NCI-H82 treated with DMSO at 0.1 percent for 48 hours (cell line): ENCODE results near the gene PREX1.

Experiments
- DNase-seq: peaks from one replicate; lab custom pipeline; 2025; ENCODE audit not compliant: unreplicated experiment; lab: John Stamatoyannopoulos, UW

The PREX1 gene

GRCh38 chr20:48645666-48646065, 182.1 kb downstream of the PREX1 start:
- DNase-seq: no peak

DNA sequence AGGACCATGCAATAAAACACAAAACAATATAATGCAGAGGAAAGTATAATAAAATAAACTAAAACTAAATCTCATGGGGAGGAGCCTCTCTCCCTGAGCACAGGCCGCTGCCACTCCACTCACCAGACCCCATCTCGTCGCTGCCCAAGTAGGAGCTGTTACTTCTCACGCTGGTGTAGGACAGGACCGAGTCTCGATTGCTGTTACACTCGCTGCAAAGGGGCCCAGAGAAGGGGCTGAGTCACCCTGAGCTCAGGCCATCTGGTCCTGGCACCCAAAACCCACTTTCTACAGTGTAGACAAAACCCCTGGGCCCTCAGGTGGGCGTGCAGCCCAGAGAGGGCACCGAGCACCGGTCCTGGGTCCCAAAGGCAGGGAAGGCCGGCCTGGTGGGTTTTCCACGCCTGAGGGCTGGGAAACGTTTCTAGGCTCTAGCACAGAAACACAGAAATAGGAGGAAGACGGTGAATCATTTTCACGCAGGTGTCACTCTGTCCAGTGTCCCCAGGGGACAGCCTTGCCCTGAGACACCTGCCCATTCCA, 183.4 kb downstream of the PREX1 start:
- DNase-seq: no peak

GRCh38 chr20:48642105-48642880, 185.5 kb downstream of the PREX1 start:
- no peak for DNase-seq

GRCh38 chr20:48640871-48641270, 186.9 kb downstream of the PREX1 start:
- DNase-seq: no peak

GRCh38 chr20:48639899-48640298, 187.9 kb downstream of the PREX1 start:
- DNase-seq: no peak

- no peak for DNase-seq
These were observed 189.3 kb downstream of the PREX1 start for GRCh38 chr20:48638546-48638945.

- no peak for DNase-seq
These were observed 190.3 kb downstream of the PREX1 start for GRCh38 chr20:48637461-48637860.

- no peak for DNase-seq
These were observed 191.5 kb downstream of the PREX1 start for GRCh38 chr20:48636301-48636700.

DNA sequence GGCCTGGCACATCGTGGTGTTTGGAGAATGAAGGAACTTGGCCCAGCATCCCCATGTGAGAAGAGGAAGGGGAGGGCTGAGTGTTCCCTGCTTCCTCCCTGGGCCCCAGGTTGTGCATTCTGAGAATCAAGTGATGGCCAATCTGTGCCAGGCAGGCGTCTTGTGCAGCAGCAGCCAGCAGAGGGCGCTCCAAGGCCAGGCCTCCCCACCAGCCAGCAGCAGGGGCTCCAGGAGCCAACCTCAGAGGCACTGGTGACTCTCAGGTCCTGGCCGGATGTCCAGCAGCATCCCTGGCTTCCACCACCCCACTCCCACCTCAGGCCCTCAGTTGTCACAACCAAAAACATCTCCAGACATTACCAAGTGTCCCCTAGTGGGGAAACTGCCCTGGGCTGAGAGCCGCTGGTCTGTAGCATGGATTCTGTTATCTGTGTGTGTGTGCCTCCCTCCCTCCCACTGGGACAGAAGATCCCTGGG, 192.0 kb downstream of the PREX1 start:
- no peak for DNase-seq

- DNase-seq: no peak
These were observed 192.4 kb downstream of the PREX1 start for GRCh38 chr20:48635361-48635760.

GRCh38 chr20:48634641-48635040, 193.2 kb downstream of the PREX1 start:
- no peak for DNase-seq

DNA sequence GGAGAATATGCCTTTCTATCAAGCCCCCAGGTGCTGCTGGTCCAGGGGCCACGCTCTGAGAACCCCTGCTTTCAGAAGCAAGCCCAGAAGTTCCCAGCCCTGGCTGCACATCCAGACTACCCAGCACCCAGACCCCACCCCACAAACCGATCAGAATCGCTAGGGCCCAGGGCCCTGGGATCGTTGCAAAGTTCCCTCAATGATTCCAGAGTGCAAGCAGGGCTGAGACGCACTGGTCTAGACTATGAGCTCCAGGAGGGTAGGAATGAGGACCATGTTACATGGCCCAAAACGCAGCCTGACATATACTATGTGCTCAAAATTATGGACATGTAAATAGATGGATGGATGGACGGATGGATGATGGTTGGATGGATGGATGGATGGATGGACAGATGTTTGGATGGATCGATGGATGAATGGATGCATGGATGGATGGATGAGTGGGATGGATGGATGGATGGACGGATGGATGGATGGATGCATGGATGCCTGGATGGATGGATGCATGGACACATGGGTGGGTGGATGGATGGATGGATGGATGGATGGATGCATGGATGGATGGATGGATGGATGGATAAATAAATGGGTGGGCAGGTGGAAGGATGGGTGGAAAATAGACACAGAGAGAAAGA, 194.1 kb downstream of the PREX1 start:
- DNase-seq: no peak

DNA sequence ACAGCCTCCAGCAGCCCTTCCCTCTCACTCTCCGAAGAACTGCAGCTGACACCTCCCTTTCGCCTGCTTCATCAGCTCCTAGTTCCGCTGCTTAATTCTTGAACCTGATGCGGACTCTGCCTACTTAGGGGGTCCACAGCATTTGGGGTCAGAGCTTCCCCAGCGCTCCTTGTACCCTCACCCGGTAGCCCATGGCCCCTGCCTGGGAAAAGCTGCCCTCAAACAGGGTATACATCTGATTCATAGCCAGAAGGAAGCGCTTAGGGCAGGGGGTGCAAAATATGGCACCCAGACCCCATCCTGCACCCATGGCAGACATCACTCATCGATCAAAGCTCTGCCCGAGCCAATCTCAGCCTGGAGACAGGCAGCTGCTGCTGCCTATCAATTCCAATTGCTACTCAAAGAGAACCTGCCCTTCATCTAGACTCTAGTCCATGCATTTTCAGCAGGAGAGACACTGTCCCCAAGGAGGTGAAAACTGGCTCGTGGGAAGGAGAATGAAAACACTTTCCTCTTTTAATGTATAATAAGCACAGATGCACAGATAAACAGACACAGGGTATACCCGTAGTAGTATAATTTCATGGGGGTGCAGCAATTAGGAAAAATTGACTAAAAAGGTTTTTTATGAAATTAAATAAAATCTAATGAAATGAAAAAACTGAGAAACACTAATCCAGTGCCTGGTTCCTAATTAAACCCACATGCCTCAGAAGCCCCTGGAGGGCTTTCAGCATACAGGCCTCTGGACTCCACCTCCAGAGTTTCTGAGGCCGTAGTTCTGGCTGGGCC, 194.8 kb downstream of the PREX1 start:
- no peak for DNase-seq

DNA sequence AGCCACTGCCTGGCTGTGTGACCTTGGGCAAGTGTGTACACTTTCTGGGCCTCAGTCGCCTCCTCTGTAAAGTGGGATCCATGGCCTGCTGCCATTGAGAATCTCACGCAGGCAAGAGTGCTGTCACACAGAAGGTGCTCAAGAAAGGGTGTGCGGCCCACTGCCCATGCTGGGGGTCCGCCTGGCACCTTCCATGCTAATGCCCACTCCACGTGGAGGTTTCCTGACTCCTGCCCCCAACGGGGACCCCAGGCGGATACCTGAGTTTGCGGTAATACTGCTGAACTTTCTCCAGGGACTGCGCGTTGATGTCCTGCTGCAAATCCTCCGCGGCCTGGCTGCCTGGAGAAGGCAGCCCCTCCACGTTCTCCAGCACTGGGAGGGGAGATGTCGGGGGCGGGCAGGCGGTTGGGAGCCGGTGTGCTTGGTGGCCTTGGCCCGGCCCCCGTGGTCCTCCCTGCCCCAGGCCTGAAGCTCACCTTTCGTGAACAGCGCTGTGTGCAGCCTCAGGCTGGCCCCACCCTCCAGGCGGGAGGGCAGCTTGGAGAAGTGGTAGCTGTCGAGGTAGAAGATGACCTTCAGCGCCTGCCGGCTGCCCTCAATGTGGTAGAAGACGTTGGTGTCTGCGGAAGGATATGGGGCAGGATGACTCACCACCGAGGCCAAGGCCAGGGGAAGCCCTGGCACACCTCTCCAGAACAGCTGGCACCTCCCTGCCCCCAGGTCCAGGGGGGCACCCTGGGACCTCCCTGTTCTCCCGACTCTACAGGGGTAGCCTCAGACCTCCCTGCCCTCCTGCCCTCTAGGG, 195.6 kb downstream of the PREX1 start:
- no peak for DNase-seq

- DNase-seq: no peak
These were observed 196.4 kb downstream of the PREX1 start for GRCh38 chr20:48631114-48632016.

DNA sequence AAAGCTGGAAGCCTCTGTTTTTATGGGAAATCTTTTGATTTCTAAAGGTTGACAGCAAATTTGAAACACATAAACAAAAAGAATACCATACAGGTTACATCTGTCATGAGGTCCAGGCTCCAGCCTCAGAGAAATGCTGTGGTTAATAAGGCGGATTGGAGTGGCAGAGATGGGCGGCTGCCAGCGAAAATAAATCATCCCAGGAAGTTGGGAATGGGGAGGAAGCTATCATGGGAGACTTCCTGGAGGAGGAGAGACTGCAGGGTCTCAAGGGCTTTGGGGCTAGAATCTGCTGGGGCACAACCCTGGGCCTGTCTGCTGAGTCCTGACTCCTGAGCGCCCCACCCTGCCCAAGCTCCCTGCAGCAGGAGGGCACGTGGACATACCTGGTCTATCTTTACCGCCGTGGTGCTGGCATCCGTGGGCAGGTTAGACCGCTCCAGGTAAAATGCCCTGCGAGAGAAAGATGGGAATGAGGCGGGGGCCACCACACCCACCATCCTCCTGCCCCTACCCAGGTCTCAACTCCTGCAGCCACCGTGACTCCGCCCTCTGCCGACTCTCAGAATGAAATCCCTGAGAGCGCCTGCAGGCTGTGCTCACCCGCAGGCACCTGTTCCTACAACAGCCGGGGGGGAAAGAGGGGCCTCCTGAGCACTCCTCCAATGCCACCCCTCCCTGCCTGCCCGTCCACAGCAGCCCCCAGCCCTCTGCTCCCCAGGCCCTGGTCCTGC, 197.3 kb downstream of the PREX1 start:
- no peak for DNase-seq

- no peak for DNase-seq
These were observed 197.9 kb downstream of the PREX1 start for GRCh38 chr20:48629960-48630315.

DNA sequence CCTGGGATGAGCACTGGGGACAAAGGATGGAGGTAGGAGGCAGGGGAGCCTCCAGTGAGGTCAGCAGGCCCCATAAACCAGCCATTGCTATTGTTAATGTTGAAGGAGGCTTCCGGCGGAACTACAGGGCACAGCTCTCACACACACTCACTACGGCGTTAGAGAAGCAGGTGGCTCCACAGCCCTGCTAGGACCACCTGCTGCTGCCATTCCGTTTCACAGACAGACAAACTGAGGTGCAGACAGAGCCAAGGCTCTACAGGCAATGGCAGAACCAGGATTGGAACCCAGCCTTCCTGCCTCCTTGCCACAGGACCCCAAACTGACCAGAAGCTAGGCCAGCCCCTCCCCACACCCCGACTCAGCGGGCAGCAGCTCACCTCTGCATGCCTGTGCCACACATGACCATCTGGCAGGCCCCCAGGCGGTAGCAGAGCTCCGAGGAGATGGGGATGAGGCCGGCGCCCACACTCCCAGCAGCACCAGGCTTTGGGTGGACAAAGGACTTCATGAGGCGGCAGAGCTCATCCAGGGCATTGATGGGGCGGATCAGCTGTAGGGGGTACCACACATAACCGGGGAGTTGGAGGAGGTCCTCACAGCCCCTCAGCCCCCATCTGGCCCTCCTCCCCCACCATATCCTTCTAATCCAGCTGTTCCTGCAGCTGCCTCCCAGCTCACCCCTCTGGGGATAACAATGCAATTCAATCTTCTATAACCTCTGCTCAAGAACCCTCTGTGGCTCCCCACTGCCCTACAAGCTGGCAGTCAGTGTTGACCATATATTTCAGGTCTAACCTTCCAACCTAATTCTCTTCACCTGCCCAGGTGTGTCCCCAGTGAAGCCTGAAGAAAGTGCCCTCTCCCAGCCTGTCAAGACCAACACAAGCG, 198.5 kb downstream of the PREX1 start:
- no peak for DNase-seq
